ENCODE results near the gene ORAI3.
A peak's percentile ranks its signal among the peaks of the same experiment; 100 is the strongest.

Gene ORAI3

DNA sequence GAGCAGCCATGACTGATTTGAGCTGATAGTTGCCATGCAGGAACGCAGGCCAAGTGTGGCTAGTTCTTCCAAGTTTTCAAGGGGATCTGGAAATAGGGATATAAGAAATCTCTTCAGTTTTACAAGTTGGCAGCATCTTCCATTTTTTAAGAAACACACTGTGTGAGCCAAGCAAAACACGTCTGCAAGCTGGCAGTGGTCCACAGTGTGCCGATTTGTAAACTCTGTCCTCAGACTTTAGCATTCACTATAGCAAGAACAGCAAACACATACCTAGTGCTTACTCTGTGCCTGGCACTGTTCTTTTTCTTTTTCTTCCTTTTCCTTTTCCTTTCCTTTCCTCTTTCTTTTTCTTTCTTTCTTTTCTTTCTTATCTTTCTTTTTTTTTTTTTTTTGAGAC is 2.9 kb downstream of the ORAI3 start:
- Mint-ChIP-seq H3K4me1 (peaks cover 22% of the 10 kb centered on the region), H3K4me3 (no peak overlapping the region), H3K9me3 (no peaks in the 10 kb centered on the region), H3K36me3 (no peaks in the 10 kb centered on the region), H3K27ac (no peak overlapping the region), H3K27me3 (no peaks in the 10 kb centered on the region)

DNA sequence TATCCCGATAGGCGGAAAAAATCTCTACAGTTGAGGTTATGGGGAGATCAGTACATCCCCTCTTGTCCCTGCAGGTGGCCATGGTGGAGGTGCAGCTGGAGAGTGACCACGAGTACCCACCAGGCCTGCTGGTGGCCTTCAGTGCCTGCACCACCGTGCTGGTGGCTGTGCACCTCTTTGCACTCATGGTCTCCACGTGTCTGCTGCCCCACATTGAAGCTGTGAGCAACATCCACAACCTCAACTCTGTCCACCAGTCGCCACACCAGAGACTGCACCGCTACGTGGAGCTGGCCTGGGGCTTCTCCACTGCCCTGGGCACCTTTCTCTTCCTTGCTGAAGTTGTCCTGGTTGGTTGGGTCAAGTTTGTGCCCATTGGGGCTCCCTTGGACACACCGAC is 4.2 kb downstream of the ORAI3 start:
- Mint-ChIP-seq H3K27ac (no peak overlapping the region), H3K36me3 (no peaks in the 10 kb centered on the region), H3K9me3 (no peaks in the 10 kb centered on the region), H3K4me1 (peaks cover 22% of the 10 kb centered on the region), H3K27me3 (no peaks in the 10 kb centered on the region), H3K4me3 (no peak overlapping the region)

DNA sequence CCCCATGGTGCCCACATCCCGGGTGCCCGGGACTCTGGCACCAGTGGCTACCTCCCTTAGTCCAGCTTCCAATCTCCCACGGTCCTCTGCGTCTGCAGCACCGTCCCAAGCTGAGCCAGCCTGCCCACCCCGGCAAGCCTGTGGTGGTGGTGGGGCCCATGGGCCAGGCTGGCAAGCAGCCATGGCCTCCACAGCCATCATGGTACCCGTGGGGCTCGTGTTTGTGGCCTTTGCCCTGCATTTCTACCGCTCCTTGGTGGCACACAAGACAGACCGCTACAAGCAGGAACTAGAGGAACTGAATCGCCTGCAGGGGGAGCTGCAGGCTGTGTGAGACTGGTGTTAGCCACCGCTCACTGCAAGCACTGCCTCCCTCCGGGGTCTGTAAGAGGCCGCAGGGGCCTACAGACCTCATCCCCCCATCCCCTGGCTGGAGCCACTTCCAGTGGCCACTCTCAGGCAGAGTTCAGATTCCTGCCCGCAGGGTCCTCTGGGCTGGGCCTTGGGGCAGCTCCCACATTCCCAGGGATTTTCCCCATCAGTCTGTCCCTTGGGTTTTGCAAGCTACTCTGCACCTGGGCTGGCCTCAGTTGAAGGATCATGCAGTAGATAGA is 4.8 kb downstream of the ORAI3 start:
- Mint-ChIP-seq H3K27me3 (no peaks in the 10 kb centered on the region), H3K9me3 (no peaks in the 10 kb centered on the region), H3K4me3 (peak overlapping the region; percentile 3), H3K36me3 (no peaks in the 10 kb centered on the region), H3K4me1 (peaks cover 25% of the 10 kb centered on the region), H3K27ac (no peak overlapping the region)

DNA sequence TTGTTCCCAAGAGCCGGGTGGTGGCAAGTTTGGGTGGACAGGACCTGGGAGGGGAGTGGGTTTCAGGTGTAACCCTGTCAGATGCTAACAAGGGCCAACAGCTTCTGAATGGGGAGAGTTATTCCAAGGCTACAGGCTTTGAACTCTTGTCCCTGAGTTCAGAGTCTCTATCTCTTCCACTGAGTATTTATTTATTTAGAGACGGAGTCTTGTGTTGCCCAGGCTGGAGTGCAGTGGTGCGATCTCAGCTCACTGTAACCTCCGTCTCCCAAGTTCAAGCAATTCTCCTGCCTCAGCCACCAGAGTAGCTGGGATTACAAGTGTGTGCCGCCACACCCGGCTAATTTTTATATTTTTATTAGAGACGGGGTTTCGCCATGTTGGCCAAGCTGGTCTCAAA is 6.1 kb downstream of the ORAI3 start:
- H3K27ac Mint-ChIP-seq: peak overlapping the region; percentile 55
- H3K27me3 Mint-ChIP-seq: no peaks in the 10 kb centered on the region
- peaks cover 33% of the 10 kb centered on the region for H3K4me1 Mint-ChIP-seq
- H3K36me3 Mint-ChIP-seq: peaks cover 5% of the 10 kb centered on the region
- H3K4me3 Mint-ChIP-seq: no peak overlapping the region
- no peaks in the 10 kb centered on the region for H3K9me3 Mint-ChIP-seq

DNA sequence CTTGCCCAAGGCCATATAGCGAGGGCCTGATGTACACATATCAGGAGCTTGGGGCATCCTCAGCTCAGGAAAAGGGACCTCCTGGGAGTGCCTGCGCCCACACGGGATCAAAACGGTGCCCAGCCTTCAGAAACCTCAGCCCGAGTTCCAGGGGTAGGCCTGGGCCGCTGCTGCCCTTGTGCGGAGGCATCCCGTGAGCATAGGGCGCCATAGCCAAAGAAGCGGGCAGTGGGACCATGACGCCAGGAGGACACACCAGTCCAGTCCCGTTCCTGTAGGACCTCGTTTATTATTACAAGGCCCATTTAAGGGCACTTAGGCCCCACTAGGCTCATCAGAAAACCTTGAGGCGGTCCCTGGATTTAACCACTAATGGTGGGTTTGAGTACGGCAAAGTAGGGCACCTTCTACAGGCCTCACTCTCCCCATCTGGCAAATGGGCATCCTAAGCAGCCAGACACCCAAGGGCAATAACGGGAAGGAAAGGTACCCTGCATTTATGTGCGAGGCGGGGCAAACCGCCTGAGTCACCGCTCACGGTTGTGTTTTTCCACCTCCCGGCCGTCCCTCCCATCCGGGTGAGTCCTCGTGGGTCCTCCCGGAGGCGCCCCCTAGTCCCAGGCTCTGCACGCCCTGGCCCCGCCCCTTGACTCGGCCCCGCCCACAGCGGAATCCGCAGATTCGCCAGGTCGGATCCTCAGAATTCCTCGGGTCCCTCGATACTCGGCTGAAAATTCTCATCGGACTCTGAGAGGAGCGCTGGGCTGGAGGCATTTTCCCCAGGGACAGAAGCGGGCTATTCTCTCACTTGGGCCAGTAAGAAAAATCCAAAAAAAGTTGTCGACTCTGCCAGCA is 8.0 kb downstream of the ORAI3 start:
- Mint-ChIP-seq H3K4me3 (peak overlapping the region; percentile 95), H3K27me3 (no peaks in the 10 kb centered on the region), H3K36me3 (peaks cover 10% of the 10 kb centered on the region), H3K9me3 (no peaks in the 10 kb centered on the region), H3K27ac (peak overlapping the region; percentile 97), H3K4me1 (peaks cover 33% of the 10 kb centered on the region)

- Mint-ChIP-seq H3K9me3 (no peaks in the 10 kb centered on the region), H3K27ac (peak within 1 kb of the TSS; percentile 97), H3K4me1 (peaks cover 36% of the 10 kb centered on the region), H3K4me3 (peak within 1 kb of the TSS; percentile 97), H3K27me3 (no peaks in the 10 kb centered on the region), H3K36me3 (peaks cover 12% of the 10 kb centered on the region)
These were observed 8.7 kb downstream of the ORAI3 start, which contains the start of gene SETD1A for GRCh38 chr16:30957456-30958174. TSS of gene SETD1A (plus strand) at chr16:30957754. CDS start at chr16:30958732, 978 bp downstream.

DNA sequence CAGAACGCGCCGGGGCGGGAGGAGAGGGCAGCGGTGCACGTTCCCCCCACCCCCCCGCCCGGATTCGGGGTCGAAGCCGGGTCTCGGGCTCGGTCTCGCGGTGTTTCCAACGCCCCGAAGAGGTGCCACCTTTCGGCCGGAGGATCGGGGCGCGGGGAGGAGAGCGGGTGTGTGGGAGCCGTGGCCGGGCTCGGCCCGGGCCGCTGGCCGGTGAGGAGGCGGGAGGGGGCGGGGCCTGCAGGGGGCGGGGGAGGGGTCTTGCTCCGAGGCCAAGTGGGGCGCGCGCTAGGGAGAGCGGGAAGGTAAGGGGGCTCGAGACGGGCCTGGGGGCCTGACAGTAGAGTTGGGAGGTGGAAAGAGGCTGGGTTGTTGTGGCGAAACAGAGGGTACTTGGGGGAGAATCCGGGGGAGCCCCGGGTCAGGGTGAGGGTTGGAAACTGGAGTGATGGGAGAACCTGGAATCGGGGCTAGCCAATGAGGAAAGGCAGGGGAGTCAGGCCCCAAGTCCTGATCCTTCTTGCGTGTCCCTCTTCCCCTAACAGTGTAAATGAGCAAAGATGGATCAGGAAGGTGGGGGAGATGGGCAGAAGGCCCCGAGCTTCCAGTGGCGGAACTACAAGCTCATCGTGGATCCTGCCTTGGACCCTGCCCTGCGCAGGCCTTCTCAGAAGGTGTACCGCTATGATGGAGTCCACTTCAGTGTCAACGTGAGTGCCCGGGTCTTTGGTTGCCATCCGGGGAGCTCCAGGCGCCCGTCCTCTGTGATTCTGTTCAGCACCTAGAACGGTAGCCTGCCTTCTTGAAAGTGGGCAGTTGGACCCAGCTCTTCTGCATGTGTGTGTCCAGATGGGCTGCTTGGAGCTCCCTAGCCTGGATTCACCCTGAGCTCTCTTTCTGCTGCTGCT is 9.6 kb downstream of the ORAI3 start:
- Mint-ChIP-seq H3K27ac (peak overlapping the region; percentile 95), H3K4me3 (peak overlapping the region; percentile 97), H3K36me3 (peaks cover 16% of the 10 kb centered on the region), H3K27me3 (no peaks in the 10 kb centered on the region), H3K4me1 (peaks cover 36% of the 10 kb centered on the region), H3K9me3 (no peaks in the 10 kb centered on the region)

DNA sequence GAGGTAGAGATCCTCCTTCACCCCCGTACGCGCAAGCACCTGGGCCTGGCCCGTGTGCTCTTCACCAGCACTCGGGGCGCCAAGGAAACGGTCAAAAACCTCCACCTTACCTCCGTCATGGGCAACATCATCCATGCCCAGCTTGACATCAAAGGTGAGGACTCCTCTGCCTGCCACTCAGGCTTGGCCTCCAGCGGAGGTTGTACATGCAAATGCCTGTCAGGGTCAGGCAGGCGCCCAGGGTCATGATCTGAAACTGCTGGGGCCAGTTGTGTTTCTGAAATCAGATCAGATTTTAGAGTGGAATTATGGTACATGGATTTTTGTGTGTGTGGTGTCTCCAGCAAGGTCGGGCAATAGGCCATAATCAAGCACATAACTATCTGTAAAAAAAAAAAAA is 12.5 kb downstream of the ORAI3 start:
- H3K4me3 Mint-ChIP-seq: no peak overlapping the region
- peaks cover 31% of the 10 kb centered on the region for H3K4me1 Mint-ChIP-seq
- H3K9me3 Mint-ChIP-seq: no peaks in the 10 kb centered on the region
- H3K36me3 Mint-ChIP-seq: peaks cover 19% of the 10 kb centered on the region
- no peaks in the 10 kb centered on the region for H3K27me3 Mint-ChIP-seq
- no peak overlapping the region for H3K27ac Mint-ChIP-seq

DNA sequence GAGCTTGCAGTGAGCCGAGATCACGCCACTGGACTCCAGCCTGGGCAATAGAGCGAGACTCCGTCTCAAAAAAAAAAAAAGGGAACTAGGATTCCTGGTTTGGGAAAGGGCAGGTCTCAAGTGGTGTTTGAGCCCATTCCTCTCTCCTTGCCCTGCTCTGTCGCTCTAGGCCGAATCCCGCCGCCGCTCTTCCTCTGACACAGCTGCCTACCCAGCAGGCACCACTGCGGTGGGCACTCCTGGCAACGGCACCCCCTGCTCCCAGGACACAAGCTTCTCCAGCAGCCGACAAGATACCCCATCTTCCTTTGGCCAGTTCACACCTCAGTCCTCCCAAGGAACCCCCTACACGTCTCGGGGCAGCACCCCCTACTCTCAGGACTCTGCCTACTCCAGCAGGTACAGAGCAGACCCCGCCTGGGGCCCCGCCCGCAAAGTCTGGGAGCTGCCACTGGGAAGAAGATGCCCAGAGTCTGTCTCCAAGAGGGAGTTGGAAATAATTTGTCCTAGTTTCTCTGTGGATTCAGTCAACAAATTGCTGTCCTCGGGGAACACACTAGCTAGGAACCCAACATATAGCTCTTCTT is 15.2 kb downstream of the ORAI3 start:
- H3K36me3 Mint-ChIP-seq: peaks cover 26% of the 10 kb centered on the region
- H3K27ac Mint-ChIP-seq: no peak overlapping the region
- H3K4me3 Mint-ChIP-seq: no peak overlapping the region
- peaks cover 23% of the 10 kb centered on the region for H3K4me1 Mint-ChIP-seq
- H3K27me3 Mint-ChIP-seq: no peaks in the 10 kb centered on the region
- H3K9me3 Mint-ChIP-seq: no peaks in the 10 kb centered on the region

DNA sequence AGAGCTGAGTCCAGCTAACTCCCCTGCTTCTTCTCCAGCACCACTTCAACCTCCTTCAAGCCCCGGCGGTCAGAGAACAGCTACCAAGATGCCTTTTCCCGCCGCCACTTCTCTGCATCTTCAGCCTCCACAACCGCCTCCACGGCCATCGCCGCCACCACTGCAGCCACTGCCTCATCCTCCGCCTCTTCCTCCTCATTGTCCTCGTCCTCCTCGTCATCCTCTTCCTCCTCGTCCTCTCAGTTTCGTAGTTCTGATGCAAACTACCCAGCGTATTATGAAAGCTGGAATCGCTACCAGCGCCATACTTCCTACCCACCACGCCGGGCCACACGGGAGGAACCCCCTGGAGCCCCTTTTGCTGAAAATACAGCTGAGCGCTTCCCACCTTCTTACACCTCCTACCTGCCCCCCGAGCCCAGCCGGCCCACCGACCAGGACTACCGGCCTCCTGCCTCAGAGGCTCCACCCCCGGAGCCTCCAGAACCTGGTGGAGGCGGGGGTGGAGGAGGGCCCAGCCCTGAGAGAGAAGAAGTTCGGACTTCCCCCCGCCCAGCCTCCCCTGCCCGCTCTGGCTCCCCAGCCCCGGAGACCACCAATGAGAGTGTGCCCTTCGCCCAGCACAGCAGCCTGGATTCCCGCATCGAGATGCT is 15.8 kb downstream of the ORAI3 start:
- peaks cover 16% of the 10 kb centered on the region for H3K4me1 Mint-ChIP-seq
- no peaks in the 10 kb centered on the region for H3K9me3 Mint-ChIP-seq
- no peaks in the 10 kb centered on the region for H3K27me3 Mint-ChIP-seq
- H3K27ac Mint-ChIP-seq: peak overlapping the region; percentile 77
- peaks cover 23% of the 10 kb centered on the region for H3K36me3 Mint-ChIP-seq
- H3K4me3 Mint-ChIP-seq: no peak overlapping the region

DNA sequence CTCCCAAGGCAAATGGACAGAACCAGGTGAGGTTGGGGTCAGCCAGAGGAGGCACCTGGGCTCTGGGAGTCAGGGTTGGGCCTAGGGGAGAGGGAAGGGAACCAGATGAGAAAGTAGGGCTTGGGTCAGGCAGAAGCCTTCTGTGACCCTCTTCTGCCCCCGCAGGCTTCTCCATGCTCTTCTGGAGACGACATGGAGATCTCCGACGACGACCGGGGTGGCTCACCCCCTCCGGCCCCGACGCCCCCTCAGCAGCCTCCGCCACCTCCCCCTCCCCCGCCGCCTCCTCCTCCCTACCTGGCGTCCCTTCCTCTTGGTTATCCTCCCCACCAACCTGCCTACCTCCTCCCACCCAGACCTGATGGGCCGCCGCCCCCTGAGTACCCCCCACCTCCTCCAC is 16.6 kb downstream of the ORAI3 start:
- H3K9me3 Mint-ChIP-seq: no peaks in the 10 kb centered on the region
- peaks cover 8% of the 10 kb centered on the region for H3K4me1 Mint-ChIP-seq
- peaks cover 17% of the 10 kb centered on the region for H3K36me3 Mint-ChIP-seq

GRCh38 chr16:30966033-30966619 is 17.3 kb downstream of the ORAI3 start:
- Mint-ChIP-seq H3K27me3 (no peaks in the 10 kb centered on the region), H3K4me1 (peaks cover 7% of the 10 kb centered on the region), H3K27ac (peak overlapping the region; percentile 41), H3K4me3 (no peak overlapping the region), H3K9me3 (no peaks in the 10 kb centered on the region), H3K36me3 (peaks cover 22% of the 10 kb centered on the region)

More for the DNA sequence above, 16.6 kb downstream of the ORAI3 start:
- no peak overlapping the region for H3K4me3 Mint-ChIP-seq
- no peaks in the 10 kb centered on the region for H3K27me3 Mint-ChIP-seq
- H3K27ac Mint-ChIP-seq: no peak overlapping the region

DNA sequence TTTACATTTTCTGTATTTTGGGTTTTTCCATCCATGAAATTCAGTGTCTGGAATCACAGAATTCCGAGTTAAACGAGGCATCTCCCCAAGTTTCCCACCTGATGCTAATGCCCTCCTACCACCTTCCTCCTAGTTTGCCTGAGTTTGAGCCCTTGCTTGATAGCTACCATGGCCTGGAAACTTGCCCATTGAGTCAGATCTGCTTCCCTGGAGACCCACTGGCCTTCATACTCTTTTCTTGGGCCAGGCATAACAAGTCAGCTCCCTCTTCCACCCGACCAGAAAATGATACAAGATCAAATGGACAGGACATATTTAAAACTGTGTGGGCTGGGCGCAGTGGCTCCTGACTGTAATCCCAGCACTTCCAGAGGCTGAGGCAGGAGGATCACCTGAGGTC is 18.9 kb downstream of the ORAI3 start:
- no peak overlapping the region for H3K4me3 Mint-ChIP-seq
- no peaks in the 10 kb centered on the region for H3K9me3 Mint-ChIP-seq
- H3K36me3 Mint-ChIP-seq: peaks cover 21% of the 10 kb centered on the region
- H3K4me1 Mint-ChIP-seq: peaks cover 4% of the 10 kb centered on the region
- H3K27ac Mint-ChIP-seq: peak overlapping the region; percentile 59
- H3K27me3 Mint-ChIP-seq: no peaks in the 10 kb centered on the region

GRCh38 chr16:30969246-30969842 is 20.5 kb downstream of the ORAI3 start:
- Mint-ChIP-seq H3K36me3 (peaks cover 24% of the 10 kb centered on the region), H3K27ac (no peak overlapping the region), H3K27me3 (no peaks in the 10 kb centered on the region), H3K9me3 (no peaks in the 10 kb centered on the region), H3K4me3 (no peak overlapping the region), H3K4me1 (peaks cover 6% of the 10 kb centered on the region)
